GM18507 (cell line): ENCODE results near the gene TM4SF5.

Source experiments
- DNase-seq: peaks from one replicate; pipeline ENCODE4 v3.0.0; 2011; ENCODE audit warnings: low read depth; ENCODE audit not compliant: insufficient read length; ENCODE audit errors: extremely low spot score
- FAIRE-seq: peaks from 2 replicates; lab custom pipeline; 2011; peaks lifted over from hg19 to GRCh38; lab: Jason Lieb, UNC

Gene TM4SF5

GRCh38 chr17:4788159-4788806 lies 16.6 kb downstream of the TM4SF5 start:
- DNase-seq: no peak
- no peak for FAIRE-seq

DNA sequence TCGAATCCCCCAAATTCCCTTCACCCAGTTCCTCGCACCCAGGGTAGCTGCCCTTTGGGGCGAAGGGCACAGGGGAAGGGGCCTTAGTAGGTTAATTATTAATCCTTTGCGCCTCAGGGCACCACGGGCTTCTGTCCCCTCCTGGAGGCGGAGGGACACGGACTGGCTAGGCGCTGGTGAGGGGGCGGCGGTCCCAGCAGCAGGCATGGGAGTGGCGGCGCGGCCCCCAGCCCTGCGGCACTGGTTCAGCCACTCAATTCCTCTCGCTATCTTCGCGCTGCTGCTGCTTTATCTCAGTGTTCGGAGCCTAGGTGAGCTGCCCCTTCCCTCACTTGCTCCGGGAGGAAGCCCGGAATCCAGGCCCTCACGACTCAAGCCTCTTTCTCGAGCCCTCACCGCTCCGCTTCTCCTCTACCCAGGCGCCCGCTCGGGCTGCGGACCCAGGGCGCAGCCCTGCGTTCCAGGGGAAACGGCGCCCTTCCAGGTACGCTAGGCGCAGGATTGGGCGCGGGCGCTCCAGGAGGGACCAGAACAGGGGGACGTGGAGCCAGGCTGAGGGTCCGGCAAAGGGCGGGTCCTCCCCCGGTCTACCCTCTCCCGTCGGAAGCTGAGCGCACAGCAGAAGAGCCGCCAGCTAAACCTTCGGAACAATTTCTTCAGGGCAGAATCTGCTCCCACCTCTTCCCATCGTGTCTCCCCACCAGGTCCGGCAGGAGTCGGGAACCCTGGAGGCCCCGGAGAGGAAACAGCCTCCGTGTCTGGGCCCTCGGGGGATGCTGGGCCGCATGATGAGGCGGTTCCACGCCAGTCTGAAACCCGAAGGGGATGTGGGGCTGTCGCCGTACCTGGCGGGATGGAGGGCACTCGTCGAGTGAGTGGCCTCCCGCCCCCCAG lies 17.4 kb downstream of the TM4SF5 start, which contains the start of gene GLTPD2:
Gene GLTPD2 (plus strand): TSS at position 158 of the 894 bp plus-strand sequence. CDS start 48 bp downstream, at position 206.
- FAIRE-seq: no peak
- no peak for DNase-seq

DNA sequence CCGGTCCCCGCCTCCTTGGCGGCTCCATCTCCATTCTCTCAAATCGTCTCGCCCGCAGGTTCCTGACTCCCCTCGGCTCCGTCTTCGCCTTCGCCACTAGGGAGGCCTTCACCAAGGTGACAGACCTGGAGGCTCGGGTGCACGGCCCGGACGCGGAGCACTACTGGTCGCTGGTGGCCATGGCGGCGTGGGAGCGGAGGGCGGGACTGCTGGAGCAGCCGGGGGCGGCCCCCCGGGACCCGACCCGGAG lies 17.9 kb downstream of the TM4SF5 start:
- FAIRE-seq: no peak
- DNase-seq: no peak

DNA sequence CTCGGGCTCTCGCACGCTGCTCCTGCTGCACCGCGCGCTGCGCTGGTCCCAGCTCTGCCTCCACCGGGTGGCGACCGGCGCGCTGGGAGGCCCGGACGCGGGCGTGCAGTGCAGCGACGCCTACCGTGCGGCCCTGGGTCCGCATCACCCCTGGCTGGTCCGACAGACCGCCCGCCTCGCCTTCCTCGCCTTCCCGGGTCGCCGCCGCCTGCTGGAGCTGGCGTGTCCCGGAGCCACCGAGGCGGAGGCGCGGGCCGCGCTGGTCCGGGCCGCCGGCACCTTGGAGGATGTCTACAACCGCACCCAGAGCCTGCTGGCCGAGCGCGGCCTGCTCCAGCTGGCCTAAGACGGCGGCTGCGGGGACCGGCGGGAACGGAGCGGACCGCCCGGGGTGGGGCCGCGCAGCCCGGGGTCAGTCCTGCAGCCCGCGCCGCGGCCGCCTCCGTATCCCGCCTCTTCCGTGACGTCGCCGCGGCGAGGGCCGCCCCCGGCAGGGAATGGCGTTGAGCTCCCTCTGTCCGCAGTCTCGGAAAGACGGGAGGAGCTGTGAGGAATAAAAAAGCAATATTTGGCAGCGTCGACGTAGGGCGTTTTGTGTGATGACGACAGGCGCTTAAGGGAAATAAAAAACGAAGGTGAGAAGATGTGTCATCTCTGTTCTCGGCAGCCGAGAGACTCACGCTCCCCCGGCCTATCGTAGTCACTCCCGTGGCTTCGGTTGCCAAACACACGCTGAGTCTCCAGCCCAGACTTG lies 18.4 kb downstream of the TM4SF5 start:
- DNase-seq (peak; percentile 82), FAIRE-seq (peak; percentile 76)

- no peak for FAIRE-seq
Measured at GRCh38 chr17:4790705-4791088, 19.0 kb downstream of the TM4SF5 start.

GRCh38 chr17:4795168-4795567 lies 23.5 kb downstream of the TM4SF5 start:
- FAIRE-seq (no peak), DNase-seq (no peak)

More at GRCh38 chr17:4790705-4791088, 19.0 kb downstream of the TM4SF5 start:
- DNase-seq: no peak

GRCh38 chr17:4796552-4796920 lies 24.9 kb downstream of the TM4SF5 start:
- FAIRE-seq: peak; percentile 44
- no peak for DNase-seq

GRCh38 chr17:4800462-4801196 lies 28.9 kb downstream of the TM4SF5 start:
- FAIRE-seq (peak; percentile 31), DNase-seq (no peak)

DNA sequence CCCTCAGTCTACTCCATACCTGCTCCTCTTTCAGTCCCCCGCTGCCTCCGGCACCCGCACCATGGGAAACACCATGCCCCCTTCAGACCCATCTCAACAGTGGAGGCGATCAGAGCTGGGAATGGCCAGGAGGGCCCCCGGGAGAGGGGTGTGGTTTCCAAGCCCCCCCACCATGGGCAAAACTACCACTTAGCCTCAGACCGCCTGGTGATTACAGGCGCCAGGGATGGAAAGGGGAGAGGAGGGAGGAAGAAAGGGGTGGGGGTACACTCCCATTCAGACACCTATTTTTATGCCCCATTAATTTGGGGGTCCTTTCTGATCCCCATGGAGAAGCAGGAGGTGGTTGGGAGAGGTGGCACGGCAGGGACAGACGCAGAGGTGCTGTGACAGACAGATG lies 30.5 kb downstream of the TM4SF5 start, which contains the start of gene C17orf114:
Gene C17orf114 (minus strand): TSS at position 101 of the 400 bp plus-strand sequence.
- DNase-seq: no peak
- FAIRE-seq: no peak

DNA sequence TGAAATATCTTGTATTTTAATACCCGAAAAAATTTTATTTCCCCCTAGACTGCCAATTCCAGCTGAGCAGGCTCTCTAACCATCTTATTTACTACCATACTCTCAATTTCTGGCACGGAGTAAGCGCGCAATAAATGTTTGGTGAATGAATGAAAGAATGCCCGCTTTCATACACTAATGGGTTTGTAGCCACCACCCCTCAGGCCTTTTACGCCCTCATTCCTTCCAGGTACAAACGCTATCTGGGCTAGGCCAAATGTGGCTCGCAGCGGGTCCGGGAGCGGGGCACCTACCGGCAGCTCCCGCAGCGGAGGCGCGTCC lies 34.7 kb downstream of the TM4SF5 start:
- DNase-seq (no peak), FAIRE-seq (no peak)

GRCh38 chr17:4806777-4807604 lies 35.3 kb downstream of the TM4SF5 start, which contains the start of gene PLD2:
Gene PLD2 (plus strand): TSS chr17:4807152. CDS start chr17:4807773, 621 bp downstream.
- DNase-seq (peak; percentile 99), FAIRE-seq (peak; percentile 78)

DNA sequence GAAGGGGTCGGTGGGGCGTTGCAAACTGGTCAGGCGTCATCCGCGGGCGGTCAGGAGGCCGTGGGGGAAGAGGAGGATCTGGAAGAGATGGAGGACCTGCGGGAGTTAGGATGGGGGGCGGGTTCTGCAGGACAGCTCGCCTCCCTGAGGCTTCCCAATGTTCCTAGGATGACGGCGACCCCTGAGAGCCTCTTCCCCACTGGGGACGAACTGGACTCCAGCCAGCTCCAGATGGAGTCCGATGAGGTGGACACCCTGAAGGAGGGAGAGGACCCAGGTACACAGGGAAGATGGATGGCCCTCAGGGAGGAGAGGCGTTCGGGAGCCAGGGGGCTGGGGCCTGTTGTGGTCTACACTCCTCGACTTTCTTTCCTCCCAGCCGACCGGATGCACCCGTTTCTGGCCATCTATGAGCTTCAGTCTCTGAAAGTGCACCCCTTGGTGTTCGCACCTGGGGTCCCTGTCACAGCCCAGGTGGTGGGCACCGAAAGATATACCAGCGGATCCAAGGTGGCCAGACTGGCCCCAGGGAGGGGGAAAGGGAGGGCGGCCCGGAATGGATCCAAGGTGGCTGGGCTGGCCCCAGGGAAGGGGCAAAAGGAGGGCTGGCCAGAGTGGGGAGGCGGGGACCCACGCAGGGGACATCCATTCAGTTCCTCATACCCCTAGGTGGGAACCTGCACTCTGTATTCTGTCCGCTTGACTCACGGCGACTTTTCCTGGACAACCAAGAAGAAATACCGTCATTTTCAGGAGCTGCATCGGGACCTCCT lies 36.1 kb downstream of the TM4SF5 start:
- no peak for DNase-seq
- no peak for FAIRE-seq

DNA sequence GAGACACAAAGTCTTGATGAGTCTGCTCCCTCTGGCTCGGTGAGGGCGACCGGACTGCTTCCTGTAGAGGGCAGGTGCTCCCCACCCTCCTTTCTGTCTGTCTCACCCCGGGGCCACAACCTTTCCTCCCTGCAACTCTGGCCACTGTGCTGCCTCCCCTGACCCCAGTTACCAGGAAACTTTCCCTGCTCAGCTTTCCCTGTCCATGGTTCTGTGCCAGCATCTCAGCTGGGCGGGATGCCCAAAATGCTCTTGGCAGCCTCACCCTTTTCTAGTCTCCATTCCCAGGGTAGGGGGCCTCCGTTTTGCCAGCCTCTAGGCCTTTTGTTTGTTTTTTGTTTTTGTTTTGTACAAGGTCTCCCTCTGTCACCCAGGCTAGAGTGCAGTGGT lies 36.7 kb downstream of the TM4SF5 start:
- FAIRE-seq (no peak), DNase-seq (no peak)

- no peak for FAIRE-seq
- no peak for DNase-seq
Measured at GRCh38 chr17:4810696-4811290, 39.1 kb downstream of the TM4SF5 start.

DNA sequence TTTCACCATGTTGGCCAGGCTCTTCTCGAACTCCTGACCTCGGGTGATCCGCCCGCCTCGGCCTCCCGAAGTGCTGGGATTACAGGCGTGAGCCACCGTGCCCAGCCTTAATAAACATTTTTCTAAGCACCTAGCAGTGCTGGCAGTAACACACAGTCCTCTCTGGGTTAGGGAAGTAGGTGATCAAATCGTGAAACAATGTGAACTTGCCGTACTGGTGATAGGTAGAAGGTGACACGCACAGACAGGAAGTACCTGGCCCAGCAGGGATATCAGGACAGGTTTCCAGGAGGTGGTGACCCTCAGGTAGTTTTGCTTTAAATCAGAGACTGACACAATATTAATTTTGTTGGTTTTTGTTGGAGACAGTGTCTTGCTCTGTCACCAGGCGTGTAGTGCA lies 39.8 kb downstream of the TM4SF5 start:
- no peak for FAIRE-seq
- DNase-seq: no peak

DNA sequence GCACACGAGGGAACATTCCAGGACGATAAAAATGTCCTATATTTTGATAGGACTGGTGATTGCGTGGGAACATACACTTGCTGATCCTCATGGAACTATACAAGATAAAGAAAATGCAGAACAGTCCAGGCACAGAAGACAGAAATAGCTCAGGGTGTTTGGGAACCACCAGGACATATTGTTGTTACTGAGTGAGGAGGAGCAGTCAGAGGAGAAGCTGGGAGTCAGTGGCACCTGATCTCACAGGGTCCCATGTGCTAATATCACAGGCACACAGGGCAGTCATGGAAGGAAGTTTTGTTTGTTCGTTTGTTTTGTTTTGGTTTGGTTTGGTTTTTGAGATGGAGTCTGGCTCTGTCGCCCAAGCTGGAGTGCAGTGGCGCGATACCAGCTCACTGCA lies 41.0 kb downstream of the TM4SF5 start:
- FAIRE-seq: no peak
- no peak for DNase-seq

DNA sequence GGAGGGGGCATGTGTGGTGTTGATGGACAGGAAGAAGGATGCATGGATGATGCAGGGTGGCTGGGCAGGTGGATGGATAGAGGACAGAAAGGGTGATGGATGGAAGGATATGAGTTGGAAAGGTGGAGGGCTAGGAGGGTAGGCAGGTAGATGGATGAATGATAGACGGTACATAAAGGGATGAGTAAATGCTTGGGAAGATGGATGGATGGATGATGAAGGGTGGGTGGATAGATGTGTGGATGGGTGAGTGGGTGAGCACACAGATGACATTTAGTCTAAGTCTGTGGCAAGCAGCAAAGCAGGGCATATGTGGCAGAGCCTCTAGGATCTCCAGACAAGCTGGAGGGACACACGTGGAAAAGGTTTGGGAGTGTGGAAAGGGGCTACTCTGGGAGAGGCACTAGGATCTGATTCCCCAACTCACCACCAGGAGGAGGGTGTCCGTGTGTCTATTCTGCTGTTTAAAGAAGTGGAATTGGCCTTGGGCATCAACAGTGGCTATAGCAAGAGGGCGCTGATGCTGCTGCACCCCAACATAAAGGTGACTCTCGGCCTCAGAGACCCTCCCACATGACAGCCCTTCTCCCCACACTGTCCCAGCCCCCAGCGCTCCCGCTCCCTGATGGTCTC lies 43.5 kb downstream of the TM4SF5 start:
- FAIRE-seq (no peak), DNase-seq (no peak)
